ENCODE data around the gene S1PR4. TPM values are rescaled to one million over a fixed set of nuclear protein-coding genes. Genes with fewer than 3 reads are reported as not detected.

Gene S1PR4, protein sequence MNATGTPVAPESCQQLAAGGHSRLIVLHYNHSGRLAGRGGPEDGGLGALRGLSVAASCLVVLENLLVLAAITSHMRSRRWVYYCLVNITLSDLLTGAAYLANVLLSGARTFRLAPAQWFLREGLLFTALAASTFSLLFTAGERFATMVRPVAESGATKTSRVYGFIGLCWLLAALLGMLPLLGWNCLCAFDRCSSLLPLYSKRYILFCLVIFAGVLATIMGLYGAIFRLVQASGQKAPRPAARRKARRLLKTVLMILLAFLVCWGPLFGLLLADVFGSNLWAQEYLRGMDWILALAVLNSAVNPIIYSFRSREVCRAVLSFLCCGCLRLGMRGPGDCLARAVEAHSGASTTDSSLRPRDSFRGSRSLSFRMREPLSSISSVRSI
- polyA plus RNA-seq (ENCODE audit: insufficient read length in 3 of 3): under 1 TPM; 0.19 to 0.35 (median 0.31) TPM

- no peak for DNase-seq (ENCODE audit: low read depth in 3 of 3, low spot score in 2 of 3)
These were observed at the start of gene S1PR4 for GRCh38 chr19:3178377-3178972. S1PR4 (plus strand) TSS chr19:3178769; CDS start chr19:3178793, 24 bp downstream.

DNA sequence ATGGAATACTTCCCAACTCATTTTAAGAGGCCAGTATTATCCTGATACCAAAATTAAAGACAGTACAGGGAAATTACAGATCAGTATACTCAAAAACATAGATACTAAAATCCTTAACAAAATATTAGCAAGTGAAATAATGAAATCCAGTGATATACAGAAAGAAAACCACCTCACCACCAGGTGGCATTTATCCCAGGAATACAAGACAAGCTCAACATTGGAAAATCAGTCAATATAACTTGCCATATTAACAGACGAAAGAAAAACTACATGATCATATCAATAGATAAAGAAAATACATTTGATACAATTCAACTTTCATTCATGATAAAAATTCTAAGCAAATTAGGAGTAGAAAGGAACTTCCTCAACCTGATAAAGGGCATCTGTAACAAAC lies 49.5 kb upstream of the S1PR4 start:
- DNase-seq (ENCODE audit: low read depth in 3 of 3, low spot score in 2 of 3): no peak

GRCh38 chr19:3131168-3131567 lies 47.4 kb upstream of the S1PR4 start:
- DNase-seq (ENCODE audit: low read depth in 3 of 3, low spot score in 2 of 3): no peak

GRCh38 chr19:3132971-3133792 lies 45.4 kb upstream of the S1PR4 start:
- no peak for DNase-seq (ENCODE audit: low read depth in 3 of 3, low spot score in 2 of 3)

GRCh38 chr19:3133793-3134116 lies 44.8 kb upstream of the S1PR4 start:
- no peak for DNase-seq (ENCODE audit: low read depth in 3 of 3, low spot score in 2 of 3)

DNA sequence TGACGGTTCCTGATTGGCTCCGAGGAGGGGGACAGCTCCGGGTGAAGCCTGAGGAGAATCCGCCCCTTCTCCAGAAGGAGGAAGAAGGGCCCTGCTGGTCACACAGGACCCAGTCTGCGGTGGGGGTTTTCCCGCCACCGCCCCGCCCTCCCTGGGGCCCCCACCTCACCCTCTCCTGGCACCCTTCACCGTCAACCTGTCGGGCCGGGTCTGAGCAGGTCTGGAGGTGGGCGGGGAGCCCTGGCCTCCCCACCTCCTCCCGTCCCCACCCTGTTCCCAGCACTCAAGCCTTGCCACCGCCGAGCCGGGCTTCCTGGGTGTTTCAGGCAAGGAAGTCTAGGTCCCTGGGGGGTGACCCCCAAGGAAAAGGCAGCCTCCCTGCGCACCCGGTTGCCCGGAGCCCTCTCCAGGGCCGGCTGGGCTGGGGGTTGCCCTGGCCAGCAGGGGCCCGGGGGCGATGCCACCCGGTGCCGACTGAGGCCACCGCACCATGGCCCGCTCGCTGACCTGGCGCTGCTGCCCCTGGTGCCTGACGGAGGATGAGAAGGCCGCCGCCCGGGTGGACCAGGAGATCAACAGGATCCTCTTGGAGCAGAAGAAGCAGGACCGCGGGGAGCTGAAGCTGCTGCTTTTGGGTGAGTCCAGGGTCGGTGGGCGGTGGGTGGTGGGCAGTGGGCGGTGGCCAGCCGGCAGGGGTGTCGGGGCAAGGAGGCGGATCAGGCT lies 42.4 kb upstream of the S1PR4 start, which contains the start of gene GNA15:
GNA15 (plus strand) TSS at position 73 of the 723 bp plus-strand sequence; CDS start at position 491, 418 bp downstream.
- DNase-seq (ENCODE audit: low read depth in 3 of 3, low spot score in 2 of 3): no peak

- DNase-seq (ENCODE audit: low read depth in 3 of 3, low spot score in 2 of 3): no peak
These were observed 41.9 kb upstream of the S1PR4 start for GRCh38 chr19:3136684-3137055.

DNA sequence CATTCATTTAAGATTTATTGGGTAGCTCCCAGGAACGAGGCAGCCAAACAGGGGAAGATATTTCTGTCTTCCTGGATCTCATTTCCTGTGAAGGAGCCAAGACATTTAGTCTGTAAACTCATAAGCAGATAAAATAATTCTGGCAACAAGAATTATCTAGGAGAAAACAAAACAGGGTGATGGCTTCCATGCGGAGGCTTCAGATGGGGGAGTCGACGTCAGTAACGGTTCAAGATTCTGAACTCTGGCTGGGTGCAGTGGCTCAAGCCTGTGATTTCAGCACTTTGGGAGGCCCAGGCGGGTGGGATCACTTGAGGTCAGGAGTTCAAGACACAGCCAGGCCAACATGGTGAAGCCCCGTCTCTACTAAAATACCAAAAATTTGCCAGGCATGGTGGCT lies 41.5 kb upstream of the S1PR4 start:
- DNase-seq (ENCODE audit: low read depth in 3 of 3, low spot score in 2 of 3): peak in 1 of 3 donors; percentile 27

DNA sequence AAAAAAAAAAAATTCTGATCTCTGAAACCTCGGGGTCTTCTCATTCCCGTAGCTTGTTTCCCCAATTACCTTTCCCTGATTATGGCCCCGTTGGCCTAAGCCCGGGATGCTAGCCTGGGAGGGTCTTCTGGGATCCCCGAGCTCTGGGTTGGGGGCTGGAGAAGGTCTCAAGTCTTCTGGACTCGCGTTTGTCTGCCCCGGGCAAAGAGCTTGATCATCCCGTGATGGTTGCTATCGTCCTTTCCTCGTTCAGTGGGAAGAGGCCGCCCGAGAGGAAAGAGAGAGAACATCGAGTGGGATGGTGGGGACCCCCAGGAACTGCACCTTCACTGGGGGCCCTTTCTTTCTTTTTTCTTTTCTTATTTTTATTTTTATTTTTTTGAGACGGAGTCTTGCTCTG lies 40.3 kb upstream of the S1PR4 start:
- DNase-seq (ENCODE audit: low read depth in 3 of 3, low spot score in 2 of 3): no peak

- no peak for DNase-seq (ENCODE audit: low read depth in 3 of 3, low spot score in 2 of 3)
These were observed 37.9 kb upstream of the S1PR4 start for GRCh38 chr19:3140667-3141038.

- DNase-seq (ENCODE audit: low read depth in 3 of 3, low spot score in 2 of 3): no peak
These were observed 36.3 kb upstream of the S1PR4 start for GRCh38 chr19:3142292-3142670.

DNA sequence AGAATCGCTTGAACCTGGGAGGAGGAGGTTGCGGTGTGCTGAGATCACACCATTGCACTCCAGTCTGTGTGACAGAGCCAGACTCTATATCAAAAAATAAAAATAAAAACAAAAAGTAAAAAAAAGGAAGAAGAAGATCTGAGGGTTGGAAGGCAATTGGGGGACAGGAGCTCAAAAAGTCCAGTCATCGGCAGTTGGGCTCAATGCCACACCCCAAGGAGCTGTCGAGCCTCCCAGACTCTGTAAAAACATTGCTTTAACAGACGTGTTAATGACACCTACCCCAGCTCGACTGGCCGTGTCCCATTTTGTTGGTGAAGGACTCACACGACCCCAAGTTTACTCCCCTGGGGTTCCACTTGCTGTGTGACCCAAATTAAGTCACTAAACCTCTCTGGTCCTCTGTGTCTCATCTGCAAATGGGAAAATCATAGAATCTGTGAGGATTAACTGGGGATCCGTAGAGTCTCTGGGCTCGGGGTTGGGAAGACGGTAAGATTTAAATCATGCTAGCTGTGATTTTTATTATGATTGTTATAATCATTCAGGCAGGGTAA lies 35.7 kb upstream of the S1PR4 start:
- DNase-seq (ENCODE audit: low read depth in 3 of 3, low spot score in 2 of 3): no peak

DNA sequence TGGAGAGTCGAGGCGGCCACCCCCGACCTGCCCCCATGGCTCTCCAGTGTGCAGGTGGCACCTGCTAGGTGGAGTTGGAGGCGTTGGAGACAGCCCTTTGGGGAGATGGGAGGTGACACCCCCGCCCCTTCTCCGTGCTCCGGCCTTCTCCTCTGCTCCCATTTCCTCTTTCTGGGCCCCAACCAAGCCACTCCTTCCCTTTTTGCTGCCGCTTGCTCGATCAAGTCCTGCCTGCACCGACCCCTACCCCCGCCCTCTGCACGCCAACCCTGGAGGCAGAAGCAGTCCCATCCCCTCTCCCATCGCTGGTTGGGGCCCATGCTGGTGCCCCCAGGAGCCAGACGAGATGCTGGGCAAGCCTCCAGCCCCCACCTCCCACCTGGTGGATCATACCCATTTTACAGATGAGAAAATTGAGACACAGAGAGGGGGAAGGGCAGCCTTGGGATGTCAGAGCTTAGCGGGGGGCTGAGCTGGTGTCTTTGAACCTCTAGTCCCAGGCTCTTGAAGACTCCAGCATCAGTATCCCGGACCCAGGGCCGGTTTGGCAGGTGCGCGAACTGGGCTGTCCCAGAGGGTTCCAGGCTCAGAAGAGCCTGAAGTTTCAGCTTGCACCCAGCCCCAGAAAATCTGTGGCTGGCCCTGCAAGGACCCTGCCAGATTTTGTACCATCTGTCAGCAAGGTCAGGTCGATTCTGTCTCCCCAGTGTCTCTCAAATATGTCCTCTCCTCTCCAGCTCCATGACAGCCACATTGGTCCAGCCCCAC lies 32.5 kb upstream of the S1PR4 start:
- DNase-seq (ENCODE audit: low read depth in 3 of 3, low spot score in 2 of 3): no peak

DNA sequence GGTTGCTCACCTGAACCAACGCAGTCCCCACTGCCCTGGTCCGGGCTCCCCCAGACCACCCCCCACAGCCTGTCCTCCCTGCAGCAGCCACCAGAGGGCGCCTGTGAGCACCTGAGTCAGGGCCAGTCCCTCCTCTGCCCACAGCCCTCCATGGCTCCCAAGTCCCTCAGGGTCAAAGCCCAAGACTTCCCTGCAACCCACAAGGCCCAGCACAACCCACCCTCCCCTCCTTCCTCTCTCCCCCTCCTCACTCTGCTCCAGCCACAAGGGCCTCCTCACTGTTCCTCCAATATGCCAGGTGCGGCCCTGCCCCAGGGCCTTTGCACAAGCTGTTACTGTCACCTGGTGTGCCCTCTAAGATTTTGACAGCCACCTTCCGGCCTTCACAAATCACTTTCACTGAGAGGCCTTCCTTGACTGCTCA lies 31.9 kb upstream of the S1PR4 start:
- DNase-seq (ENCODE audit: low read depth in 3 of 3, low spot score in 2 of 3): no peak

DNA sequence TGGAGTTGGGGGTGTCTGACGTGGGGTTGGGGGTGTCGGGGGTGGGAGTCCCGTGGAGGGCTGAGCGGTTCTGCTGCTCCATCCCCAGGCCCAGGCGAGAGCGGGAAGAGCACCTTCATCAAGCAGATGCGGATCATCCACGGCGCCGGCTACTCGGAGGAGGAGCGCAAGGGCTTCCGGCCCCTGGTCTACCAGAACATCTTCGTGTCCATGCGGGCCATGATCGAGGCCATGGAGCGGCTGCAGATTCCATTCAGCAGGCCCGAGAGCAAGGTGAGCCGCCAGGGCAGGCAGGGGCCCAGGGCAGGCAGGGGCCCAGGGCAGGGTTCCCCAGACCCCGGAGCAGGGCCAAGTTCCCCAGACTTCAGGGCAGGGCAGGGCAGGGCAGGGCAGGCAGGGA lies 30.1 kb upstream of the S1PR4 start:
- no peak for DNase-seq (ENCODE audit: low read depth in 3 of 3, low spot score in 2 of 3)

- no peak for DNase-seq (ENCODE audit: low read depth in 3 of 3, low spot score in 2 of 3)
These were observed 29.5 kb upstream of the S1PR4 start for GRCh38 chr19:3149089-3149488.

DNA sequence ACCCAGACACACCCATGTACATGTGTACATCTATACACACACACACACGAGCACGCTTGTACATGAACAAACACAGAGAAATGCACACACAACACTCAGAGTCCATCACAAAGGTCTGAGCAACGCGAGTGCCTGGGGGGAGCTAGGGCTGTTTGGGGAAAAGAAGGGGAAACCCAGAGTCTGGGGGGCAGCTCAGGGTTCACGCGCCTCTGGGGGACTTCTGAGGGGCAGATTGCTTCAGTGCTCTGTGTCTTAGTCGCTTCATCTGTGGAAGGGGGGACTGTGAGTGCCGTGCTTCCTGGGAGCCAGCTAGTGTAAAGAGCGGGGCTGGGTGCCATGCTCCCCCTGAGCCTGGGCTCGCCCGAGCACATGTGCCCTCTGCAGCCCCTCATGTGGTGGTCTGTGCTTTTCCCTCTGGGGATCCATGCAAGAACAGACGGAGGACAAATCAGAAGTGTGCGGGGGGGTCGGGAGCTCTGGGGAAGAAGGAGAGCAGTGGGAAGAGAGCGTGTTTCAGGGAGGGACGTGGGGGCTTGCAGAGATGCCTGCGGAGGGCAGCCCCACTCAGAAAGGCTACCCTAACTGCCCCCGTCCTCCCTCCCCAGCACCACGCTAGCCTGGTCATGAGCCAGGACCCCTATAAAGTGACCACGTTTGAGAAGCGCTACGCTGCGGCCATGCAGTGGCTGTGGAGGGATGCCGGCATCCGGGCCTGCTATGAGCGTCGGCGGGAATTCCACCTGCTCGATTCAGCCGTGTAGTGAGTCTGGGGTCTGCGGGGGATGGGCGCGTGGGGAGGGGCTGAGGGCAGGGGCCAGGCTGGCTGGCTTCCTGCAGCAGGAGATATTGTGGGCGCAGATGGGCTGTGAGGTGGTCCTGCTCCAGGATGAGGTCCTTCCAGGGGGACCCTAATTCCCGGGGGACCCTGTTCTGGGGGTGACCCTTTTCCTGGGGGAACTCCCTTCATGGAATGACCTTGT lies 28.8 kb upstream of the S1PR4 start:
- DNase-seq (ENCODE audit: low read depth in 3 of 3, low spot score in 2 of 3): no peak

- no peak for DNase-seq (ENCODE audit: low read depth in 3 of 3, low spot score in 2 of 3)
These were observed 27.7 kb upstream of the S1PR4 start for GRCh38 chr19:3150739-3151329.
